Breast epithelium (tissue), 4 donors: Measurements from ENCODE around the gene MAGT1. TPM values are rescaled to one million over a fixed set of nuclear protein-coding genes. Genes with fewer than 3 reads are reported as not detected.

ENCODE experiments used
- DNase-seq, 2 donors: peaks; one replicate each; pipeline ENCODE4 v3.0.0-alpha.2; 2019; ENCODE audit warnings: low spot score in 2 of 2
- H3K27ac ChIP-seq, 2 donors: fragments of 200-600 bp; sonication (generic) in 1 of 2; one replicate each; pipeline ENCODE4 v1.5.1; 2016 to 2019; ENCODE audit warnings: mild to moderate bottlenecking in 1 of 2
- H3K27me3 ChIP-seq, 2 donors: fragments of 200-600 bp; sonication (generic) in 1 of 2; one replicate each; pipeline versions ENCODE4 v1.5.1 to v1.6.0; 2017 to 2019; ENCODE audit warnings: control low read depth in 1 of 2, mild to moderate bottlenecking in 1 of 2
- H3K36me3 ChIP-seq: fragments of 200-600 bp; one replicate; pipeline ENCODE4 v1.5.1; 2019
- H3K4me1 ChIP-seq, 2 donors: fragments of 200-600 bp; sonication (generic); one replicate each; pipeline ENCODE4 v1.5.1; 2016 to 2019; ENCODE audit warnings: control low read depth in 1 of 2
- H3K4me3 ChIP-seq, 3 donors: fragments of 200-600 bp; sonication (generic); 1 replicate in 2 of 3; 2 replicates in 1 of 3; pipeline ENCODE4 v1.5.1; 2016 to 2019; ENCODE audit warnings: mild to moderate bottlenecking in 3 of 3, moderate library complexity in 2 of 3
- H3K9me3 ChIP-seq, 2 donors: fragments of 200-600 bp; sonication (generic) in 1 of 2; one replicate each; pipeline ENCODE4 v1.5.1; 2016 to 2019; ENCODE audit warnings: control low read depth in 1 of 2
- CTCF ChIP-seq, 3 donors: fragments of 450-650 bp; IDR thresholded peaks; one replicate each; pipeline ENCODE4 v1.5.1; 2016 to 2017; ENCODE audit warnings: antibody characterized with exemption in 3 of 3, mild to moderate bottlenecking in 3 of 3, moderate library complexity in 3 of 3
- POLR2A ChIP-seq: fragments of 450-650 bp; IDR thresholded peaks from one replicate; pipeline ENCODE4 v1.6.1; 2016; ENCODE audit warnings: antibody characterized with exemption, mild to moderate bottlenecking, moderate library complexity
- POLR2AphosphoS5 ChIP-seq, 3 donors: sonication (generic); formaldehyde crosslinking; IDR thresholded peaks; one replicate each; pipeline ENCODE4 v1.6.1; 2017; ENCODE audit warnings: antibody characterized with exemption in 3 of 3
- intact Hi-C: fragments of 100-400 bp; cut with DNase I; formaldehyde crosslinking; loops from one replicate; pipeline ENCODE4 v1.15.1; 2023; ENCODE audit warnings: low total_unique reads
- total RNA-seq, 3 donors: library from RNA; depleted of rRNA; stranded (reverse); fragments of >200 nt; gene quantifications; one replicate each; pipeline ENCODE4 v1.1.0, GENCODE V29; 2016

MAGT1 gene
- total RNA-seq, 3 donors from 2014 or later = 38.4 to 55.9 (median 54.7) TPM

- Histone ChIP-seq H3K27ac (no peak overlapping the region), H3K36me3 (no peaks in the 10 kb centered on the region), H3K4me3 (no peak overlapping the region), H3K4me1 (no peaks in the 10 kb centered on the region), H3K27me3 (peaks cover 0 to under 1% of the 10 kb centered on the region in 2 donors), H3K9me3 (no peaks in the 10 kb centered on the region)
- DNase-seq = no peak
- no peak for TF ChIP-seq POLR2AphosphoS5 (IDR thresholded peaks at IDR 0.05)
- TF ChIP-seq CTCF (IDR thresholded peaks at IDR 0.05) = no peak
- no peak for TF ChIP-seq POLR2A
- intact Hi-C loops = no loop called here
Observed at GRCh38 chrX:77820091-77820727, 75.0 kb downstream of the MAGT1 start.

- Histone ChIP-seq H3K36me3 (no peaks in the 10 kb centered on the region), H3K4me3 (no peak overlapping the region), H3K27me3 (peaks cover 0 to 4% of the 10 kb centered on the region in 2 donors), H3K9me3 (peaks cover 7% of the 10 kb centered on the region in 2 donors), H3K4me1 (no peaks in the 10 kb centered on the region), H3K27ac (no peak overlapping the region)
- no peak for TF ChIP-seq CTCF (IDR thresholded peaks at IDR 0.05)
- TF ChIP-seq POLR2A = no peak
- no peak for TF ChIP-seq POLR2AphosphoS5 (IDR thresholded peaks at IDR 0.05)
- intact Hi-C loops = no loop called here
- no peak for DNase-seq
Observed at GRCh38 chrX:77814210-77814609, 81.0 kb downstream of the MAGT1 start.

GRCh38 chrX:77802201-77802600 is 93.0 kb downstream of the MAGT1 start:
- TF ChIP-seq POLR2AphosphoS5 (IDR thresholded peaks at IDR 0.05) (no peak), CTCF (IDR thresholded peaks at IDR 0.05) (no peak), POLR2A (no peak)
- H3K4me1 ChIP-seq = no peaks in the 10 kb centered on the region
- H3K27me3 ChIP-seq = no peaks in the 10 kb centered on the region
- H3K27ac ChIP-seq = no peak overlapping the region
- H3K4me3 ChIP-seq = no peak overlapping the region
- no peak for DNase-seq
- intact Hi-C loops = no loop called here
- H3K36me3 ChIP-seq = no peaks in the 10 kb centered on the region
- H3K9me3 ChIP-seq = peaks cover 0 to 11% of the 10 kb centered on the region in 2 donors

- Histone ChIP-seq H3K27ac (no peak overlapping the region), H3K9me3 (no peaks in the 10 kb centered on the region), H3K4me1 (no peaks in the 10 kb centered on the region), H3K27me3 (no peaks in the 10 kb centered on the region), H3K36me3 (no peaks in the 10 kb centered on the region), H3K4me3 (no peak overlapping the region)
- no peak for DNase-seq
- no peak for TF ChIP-seq POLR2AphosphoS5 (IDR thresholded peaks at IDR 0.05)
- TF ChIP-seq POLR2A = no peak
- no peak for TF ChIP-seq CTCF (IDR thresholded peaks at IDR 0.05)
- intact Hi-C loops = no loop called here
Observed at GRCh38 chrX:77795124-77795523, 100.1 kb downstream of the MAGT1 start.

- no peak for DNase-seq
- no peaks in the 10 kb centered on the region for H3K27me3 ChIP-seq
- intact Hi-C loops = no loop called here
- H3K36me3 ChIP-seq = no peaks in the 10 kb centered on the region
- H3K4me3 ChIP-seq = no peak overlapping the region
- no peaks in the 10 kb centered on the region for H3K4me1 ChIP-seq
- no peak for TF ChIP-seq POLR2AphosphoS5 (IDR thresholded peaks at IDR 0.05)
- no peak for TF ChIP-seq CTCF (IDR thresholded peaks at IDR 0.05)
- TF ChIP-seq POLR2A = no peak
- H3K9me3 ChIP-seq = no peaks in the 10 kb centered on the region
- H3K27ac ChIP-seq = no peak overlapping the region
Observed at GRCh38 chrX:77793946-77794345, 101.3 kb downstream of the MAGT1 start.
